ENCODE results near the gene CBX4. TPM values are rescaled to one million over a fixed set of nuclear protein-coding genes. Genes with fewer than 3 reads are reported as not detected.

The CBX4 gene
- total RNA-seq, 1 experiment from 2014 or later, result 6.2 TPM

DNA sequence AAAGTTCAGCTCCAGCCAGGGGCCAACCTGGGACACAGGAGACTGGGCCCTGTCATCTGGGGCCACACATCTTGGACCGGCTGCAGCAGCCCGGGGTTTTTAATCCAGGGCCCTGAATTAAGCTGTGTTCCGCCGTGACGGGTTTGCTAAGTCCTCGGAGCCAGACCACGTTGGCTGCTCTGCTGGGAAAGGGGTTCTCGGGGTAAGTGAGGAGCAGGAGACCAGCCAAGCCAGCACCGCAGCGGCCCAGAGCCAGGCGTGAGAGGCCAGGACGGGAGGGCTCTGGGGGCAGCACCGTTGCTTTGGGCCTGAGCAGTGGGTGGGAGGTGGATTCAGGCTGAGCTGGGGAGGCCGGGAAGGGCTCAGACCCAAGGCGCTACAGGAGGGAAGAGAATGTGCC, 31.3 kb upstream of the CBX4 start:
- no peak overlapping the region for H3K9ac ChIP-seq (ENCODE audit: extremely low read depth, insufficient read length, low read length)
- H3K4me2 ChIP-seq (ENCODE audit: insufficient read depth, insufficient read length, low read length), result no peak overlapping the region
- H3K14ac ChIP-seq (ENCODE audit: insufficient read depth, low read length), result no peak overlapping the region; the same call in 1 of the 2 replicates
- Mint-ChIP-seq H3K4me1 (peaks cover 14 to 35% of the 10 kb centered on the region in 2 experiments), H3K9me3 (no peaks in the 10 kb centered on the region; a peak in 1 of 5 replicates), H3K27me3 (ENCODE audit: low read depth) (peaks cover 19% of the 10 kb centered on the region), H3K36me3 (ENCODE audit: insufficient read depth in 1 of 3, low read depth in 3 of 3) (no peaks in the 10 kb centered on the region; a peak in 1 of 7 replicates), H3K27ac (no peak overlapping the region), H3K4me3 (no peak overlapping the region; a peak in 1 of 5 replicates)
- TF ChIP-seq, protein P1, sequence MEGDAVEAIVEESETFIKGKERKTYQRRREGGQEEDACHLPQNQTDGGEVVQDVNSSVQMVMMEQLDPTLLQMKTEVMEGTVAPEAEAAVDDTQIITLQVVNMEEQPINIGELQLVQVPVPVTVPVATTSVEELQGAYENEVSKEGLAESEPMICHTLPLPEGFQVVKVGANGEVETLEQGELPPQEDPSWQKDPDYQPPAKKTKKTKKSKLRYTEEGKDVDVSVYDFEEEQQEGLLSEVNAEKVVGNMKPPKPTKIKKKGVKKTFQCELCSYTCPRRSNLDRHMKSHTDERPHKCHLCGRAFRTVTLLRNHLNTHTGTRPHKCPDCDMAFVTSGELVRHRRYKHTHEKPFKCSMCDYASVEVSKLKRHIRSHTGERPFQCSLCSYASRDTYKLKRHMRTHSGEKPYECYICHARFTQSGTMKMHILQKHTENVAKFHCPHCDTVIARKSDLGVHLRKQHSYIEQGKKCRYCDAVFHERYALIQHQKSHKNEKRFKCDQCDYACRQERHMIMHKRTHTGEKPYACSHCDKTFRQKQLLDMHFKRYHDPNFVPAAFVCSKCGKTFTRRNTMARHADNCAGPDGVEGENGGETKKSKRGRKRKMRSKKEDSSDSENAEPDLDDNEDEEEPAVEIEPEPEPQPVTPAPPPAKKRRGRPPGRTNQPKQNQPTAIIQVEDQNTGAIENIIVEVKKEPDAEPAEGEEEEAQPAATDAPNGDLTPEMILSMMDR (conservative IDR thresholded peaks at IDR 0.05), result no peak
- no peak overlapping the region for H2BK5ac ChIP-seq (ENCODE audit: insufficient read length, low read length)
- no peak overlapping the region for H3K27ac ChIP-seq (ENCODE audit: insufficient read length, low read depth, low read length)
- no peaks in the 10 kb centered on the region for H3K4me1 ChIP-seq (ENCODE audit: insufficient read depth, low read length)
- no peak overlapping the region for H2AK5ac ChIP-seq (ENCODE audit: insufficient read length, low read length)
- no peak overlapping the region for H4K91ac ChIP-seq (ENCODE audit: insufficient read length, low read depth, low read length)
- H4K5ac ChIP-seq (ENCODE audit: insufficient read length, low read depth, low read length), result no peak overlapping the region
- H3K56ac ChIP-seq (ENCODE audit: insufficient read length, low read depth, low read length), result no peak overlapping the region
- H4K20me1 ChIP-seq (ENCODE audit: control insufficient read depth, insufficient read depth, insufficient read length), result no peaks in the 10 kb centered on the region
- no peak overlapping the region for H2BK120ac ChIP-seq (ENCODE audit: low read depth, low read length, poor library complexity, severe bottlenecking)
- H3K9me3 ChIP-seq (ENCODE audit: control insufficient read depth, low read depth, low read length), result no peaks in the 10 kb centered on the region
- no peak for DNase-seq
- H2BK20ac ChIP-seq (ENCODE audit: low read depth, low read length, poor library complexity, severe bottlenecking), result no peak overlapping the region
- H3K4ac ChIP-seq (ENCODE audit: low read depth, low read length), result no peak overlapping the region
- H3K18ac ChIP-seq (ENCODE audit: insufficient read length, low read depth, low read length), result no peak overlapping the region
- no peak overlapping the region for H3K23ac ChIP-seq (ENCODE audit: insufficient read length, low read depth, low read length)
- H2AFZ ChIP-seq (ENCODE audit: low read length), result no peak overlapping the region
- H3T11ph ChIP-seq (ENCODE audit: low read length), result no peak overlapping the region
- no CpG with 5 or more reads among the region's 15 CpGs for WGBS (ENCODE audit: extremely low coverage, insufficient read length, low lambda C conversion rate)
- no peak overlapping the region for H2BK15ac ChIP-seq (ENCODE audit: low read depth, low read length)
- no peaks in the 10 kb centered on the region for H3K79me1 ChIP-seq (ENCODE audit: insufficient read depth, low read depth, low read length, poor library complexity, severe bottlenecking)
- no peaks in the 10 kb centered on the region for H3K23me2 ChIP-seq (ENCODE audit: insufficient read length, low read depth, low read length, poor library complexity, severe bottlenecking)
- no peak overlapping the region for H4K8ac ChIP-seq (replicated peaks; ENCODE audit: insufficient read length, low read depth, low read length)
- H2BK12ac ChIP-seq (ENCODE audit: insufficient read length, low read depth, low read length), result no peak overlapping the region
- no peaks in the 10 kb centered on the region for H3K27me3 ChIP-seq (ENCODE audit: insufficient read depth, low read length)
- H3K79me2 ChIP-seq (ENCODE audit: insufficient read depth, low read length), result no peaks in the 10 kb centered on the region

All from H9 (cell line).